Measurements from ENCODE around the gene IGF2BP2.
"Not testable (repeated sequence)": the region's sequence is repeated elsewhere in the genome, so short reads cannot be mapped to it uniquely, and the experiment has no call there.

The IGF2BP2 gene

DNA sequence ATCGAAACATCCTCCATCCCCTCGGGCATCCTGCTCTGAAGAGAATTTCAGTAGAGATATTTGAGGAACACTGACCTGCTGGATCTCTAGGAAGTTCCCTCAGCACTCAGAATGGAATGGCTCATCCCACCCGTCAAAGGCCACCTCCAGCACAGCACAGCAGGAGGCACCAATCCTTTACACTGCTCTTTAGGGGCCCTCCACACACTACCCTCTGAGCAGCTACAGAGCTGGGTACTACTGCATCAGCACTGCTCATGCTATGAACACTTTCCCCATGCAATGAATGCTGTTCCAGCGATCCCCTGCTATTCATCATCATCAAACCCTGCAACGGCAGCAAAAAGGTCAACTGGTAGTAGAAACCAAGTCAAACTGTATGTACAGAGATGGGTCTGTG lies 40.5 kb downstream of the IGF2BP2 start:
- no peak overlapping the region for H3K4me3 ChIP-seq (ENCODE audit: low read depth, low read length)
- no peak for TF ChIP-seq MAX (IDR thresholded peaks at IDR 0.05; ENCODE audit: low read depth, low read length)
- no peak for TF ChIP-seq POLR2A (IDR thresholded peaks at IDR 0.05; ENCODE audit: extremely low read depth, insufficient read length)
- TF ChIP-seq CTCF (IDR thresholded peaks at IDR 0.05; ENCODE audit: low read depth, low read length): no peak
- TF ChIP-seq MYC (IDR thresholded peaks at IDR 0.05; ENCODE audit: low read depth, low read length): no peak
- no peak for DNase-seq (ENCODE audit: low read depth)

DNA sequence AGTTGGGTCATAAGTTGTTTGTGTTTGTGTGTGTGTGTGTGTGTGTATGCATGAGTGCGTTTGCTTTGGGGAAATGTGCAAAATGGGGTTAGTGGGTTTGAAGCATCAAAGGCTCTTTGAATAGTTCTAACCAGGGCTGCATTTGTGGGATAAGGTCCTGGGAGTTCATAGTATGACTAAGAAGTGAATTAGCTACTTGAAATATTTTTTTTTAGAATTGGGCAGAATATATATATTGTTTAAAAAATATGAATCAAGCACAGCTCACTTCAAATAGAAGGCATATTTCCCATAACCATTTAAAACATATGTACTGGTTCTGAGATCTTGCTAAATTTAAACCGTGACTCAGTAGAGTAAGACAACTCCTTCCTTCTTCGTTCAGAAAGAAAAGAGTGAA lies 43.1 kb downstream of the IGF2BP2 start:
- DNase-seq (ENCODE audit: low read depth): no peak
- no peak overlapping the region for H3K4me3 ChIP-seq (ENCODE audit: low read depth, low read length)
- TF ChIP-seq POLR2A (IDR thresholded peaks at IDR 0.05; ENCODE audit: extremely low read depth, insufficient read length): no peak
- TF ChIP-seq CTCF (IDR thresholded peaks at IDR 0.05; ENCODE audit: low read depth, low read length): no peak
- TF ChIP-seq MAX (IDR thresholded peaks at IDR 0.05; ENCODE audit: low read depth, low read length): no peak
- no peak for TF ChIP-seq MYC (IDR thresholded peaks at IDR 0.05; ENCODE audit: low read depth, low read length)

DNA sequence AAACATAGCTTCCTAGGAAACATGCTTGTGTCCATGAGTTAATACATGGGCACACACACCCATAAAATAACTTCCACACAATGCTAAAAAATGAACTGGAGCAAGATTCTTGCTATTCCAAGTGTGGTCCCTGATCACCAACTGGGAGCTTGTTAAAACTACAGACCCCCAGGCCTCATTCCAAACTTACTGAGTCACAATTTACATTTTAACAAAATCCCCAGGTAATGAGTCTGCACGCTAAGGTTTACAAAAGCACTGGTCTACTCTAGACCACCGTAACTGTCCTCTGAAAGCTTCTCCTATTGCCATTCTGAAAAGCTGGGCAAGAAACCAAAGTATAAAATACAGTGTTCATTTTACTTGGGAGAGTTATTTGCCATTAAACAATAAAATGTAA lies 45.4 kb downstream of the IGF2BP2 start:
- DNase-seq (ENCODE audit: low read depth): no peak
- no peak overlapping the region for H3K4me3 ChIP-seq (ENCODE audit: low read depth, low read length)

DNA sequence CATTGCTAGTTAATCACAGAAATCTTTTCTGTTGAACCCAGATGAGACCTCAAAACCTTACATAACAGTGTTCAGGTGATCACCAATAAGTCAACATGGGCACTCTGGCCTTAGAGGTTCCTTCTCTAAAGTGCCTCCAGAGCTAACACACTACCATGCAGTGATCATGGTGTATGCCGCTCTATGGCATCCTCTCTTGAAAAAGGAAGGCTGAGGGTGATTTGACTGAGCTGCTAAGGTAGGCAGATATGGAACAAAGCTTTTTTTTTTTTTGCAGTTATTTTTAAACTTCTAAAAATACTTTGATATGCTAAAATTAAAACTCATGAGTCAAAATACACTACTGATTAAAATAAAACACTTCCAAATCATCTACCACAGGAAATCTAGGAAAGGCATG lies 46.0 kb downstream of the IGF2BP2 start:
- no peak for DNase-seq (ENCODE audit: low read depth)
- no peak overlapping the region for H3K4me3 ChIP-seq (ENCODE audit: low read depth, low read length)
- no peak for TF ChIP-seq MAX (IDR thresholded peaks at IDR 0.05; ENCODE audit: low read depth, low read length)

More for the DNA sequence above, 45.4 kb downstream of the IGF2BP2 start:
- TF ChIP-seq CTCF (IDR thresholded peaks at IDR 0.05; ENCODE audit: low read depth, low read length) (no peak), MYC (IDR thresholded peaks at IDR 0.05; ENCODE audit: low read depth, low read length) (no peak), POLR2A (IDR thresholded peaks at IDR 0.05; ENCODE audit: extremely low read depth, insufficient read length) (no peak), MAX (IDR thresholded peaks at IDR 0.05; ENCODE audit: low read depth, low read length) (no peak)

DNA sequence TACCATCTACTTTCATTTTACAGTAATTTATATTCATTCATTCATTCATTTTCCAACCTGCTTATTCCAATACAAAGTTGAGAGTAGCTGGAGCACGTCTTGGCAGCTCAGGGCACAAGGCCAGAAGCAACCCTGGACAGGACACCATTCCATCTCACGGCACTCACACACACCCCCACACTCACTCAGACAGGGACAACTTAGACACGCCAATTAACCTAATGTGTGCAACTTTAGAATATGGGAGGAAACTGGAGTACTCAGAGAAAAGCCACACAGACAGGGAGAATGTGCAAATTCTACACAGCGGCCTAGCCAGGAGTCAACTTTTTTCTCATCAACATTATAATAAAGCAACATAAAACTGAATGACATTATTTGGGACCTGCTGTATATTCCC lies 46.7 kb downstream of the IGF2BP2 start:
- DNase-seq (ENCODE audit: low read depth): no peak
- H3K4me3 ChIP-seq (ENCODE audit: low read depth, low read length): no peak overlapping the region
- TF ChIP-seq MYC (IDR thresholded peaks at IDR 0.05; ENCODE audit: low read depth, low read length): no peak

- DNase-seq (ENCODE audit: low read depth): no peak
- TF ChIP-seq MAX (IDR thresholded peaks at IDR 0.05; ENCODE audit: low read depth, low read length) (no peak), CTCF (IDR thresholded peaks at IDR 0.05; ENCODE audit: low read depth, low read length) (no peak), MYC (IDR thresholded peaks at IDR 0.05; ENCODE audit: low read depth, low read length) (no peak), POLR2A (IDR thresholded peaks at IDR 0.05; ENCODE audit: extremely low read depth, insufficient read length) (no peak)
- H3K4me3 ChIP-seq (ENCODE audit: low read depth, low read length): no peak overlapping the region
Observed at GRCh38 chr3:185770109-185770508, 54.7 kb downstream of the IGF2BP2 start.

GRCh38 chr3:185768578-185768982 lies 56.3 kb downstream of the IGF2BP2 start:
- TF ChIP-seq MAX (IDR thresholded peaks at IDR 0.05; ENCODE audit: low read depth, low read length) (peak; percentile 65), CTCF (IDR thresholded peaks at IDR 0.05; ENCODE audit: low read depth, low read length) (peak; percentile 68)
- not testable (repeated sequence) for H3K4me3 ChIP-seq (ENCODE audit: low read depth, low read length)
- peak; percentile 78 for DNase-seq (ENCODE audit: low read depth)
